ACHN (cell line): ENCODE measurements around the gene AKNA.

Experiments
- DNase-seq: peaks from one replicate; pipeline ENCODE4 v3.0.0-alpha.2; 2015
- in situ Hi-C: cut with HindIII; loops from 2 replicates; pipeline ENCODE4 v1.10.0; 2017; ENCODE audit warnings: low sequenced_read_pairs, low pct_ligation_motif_present, low pct_unique_long_range_greater_than_20kb

AKNA gene

GRCh38 chr9:114318416-114318815, 69.4 kb downstream of the AKNA start:
- in situ Hi-C loops, result no loop called here

GRCh38 chr9:114317665-114318357, 70.0 kb downstream of the AKNA start:
- in situ Hi-C loops, result no loop called here
- no peak for DNase-seq

More at GRCh38 chr9:114318416-114318815, 69.4 kb downstream of the AKNA start:
- DNase-seq, result no peak

- in situ Hi-C loops, result no loop called here
- DNase-seq, result no peak
Observed at GRCh38 chr9:114316605-114317230, 71.1 kb downstream of the AKNA start.

DNA sequence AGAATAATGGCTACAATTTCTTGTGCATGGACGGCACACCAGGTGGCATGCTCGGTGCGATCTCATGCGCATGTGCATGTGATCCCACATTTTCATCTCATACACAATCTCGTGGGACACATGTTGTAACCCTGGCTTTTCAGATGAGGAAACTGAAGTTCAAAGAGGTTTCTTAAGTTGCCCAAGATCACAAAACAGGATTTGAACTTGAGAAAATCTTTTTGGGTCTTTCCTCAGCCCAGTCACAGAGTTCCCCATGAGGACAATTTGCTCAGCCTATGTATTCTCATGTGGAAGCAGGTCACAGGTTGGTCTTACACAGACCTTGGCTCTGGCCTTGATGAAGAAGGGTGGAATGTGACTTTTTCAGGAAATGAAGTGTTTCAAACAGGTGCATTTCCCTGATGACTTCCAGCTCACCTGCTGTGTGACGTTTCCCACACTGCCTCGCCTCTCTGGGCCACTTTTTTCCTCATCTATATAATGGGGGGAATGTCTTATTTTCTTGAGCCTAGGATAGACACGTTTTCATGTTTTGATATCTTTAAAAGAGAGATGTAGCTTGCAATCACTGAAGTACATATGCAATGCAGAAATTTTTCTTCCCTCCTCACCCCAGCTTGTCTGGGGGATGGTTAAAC, 71.9 kb downstream of the AKNA start:
- no peak for DNase-seq
- in situ Hi-C loops, result no loop called here

DNA sequence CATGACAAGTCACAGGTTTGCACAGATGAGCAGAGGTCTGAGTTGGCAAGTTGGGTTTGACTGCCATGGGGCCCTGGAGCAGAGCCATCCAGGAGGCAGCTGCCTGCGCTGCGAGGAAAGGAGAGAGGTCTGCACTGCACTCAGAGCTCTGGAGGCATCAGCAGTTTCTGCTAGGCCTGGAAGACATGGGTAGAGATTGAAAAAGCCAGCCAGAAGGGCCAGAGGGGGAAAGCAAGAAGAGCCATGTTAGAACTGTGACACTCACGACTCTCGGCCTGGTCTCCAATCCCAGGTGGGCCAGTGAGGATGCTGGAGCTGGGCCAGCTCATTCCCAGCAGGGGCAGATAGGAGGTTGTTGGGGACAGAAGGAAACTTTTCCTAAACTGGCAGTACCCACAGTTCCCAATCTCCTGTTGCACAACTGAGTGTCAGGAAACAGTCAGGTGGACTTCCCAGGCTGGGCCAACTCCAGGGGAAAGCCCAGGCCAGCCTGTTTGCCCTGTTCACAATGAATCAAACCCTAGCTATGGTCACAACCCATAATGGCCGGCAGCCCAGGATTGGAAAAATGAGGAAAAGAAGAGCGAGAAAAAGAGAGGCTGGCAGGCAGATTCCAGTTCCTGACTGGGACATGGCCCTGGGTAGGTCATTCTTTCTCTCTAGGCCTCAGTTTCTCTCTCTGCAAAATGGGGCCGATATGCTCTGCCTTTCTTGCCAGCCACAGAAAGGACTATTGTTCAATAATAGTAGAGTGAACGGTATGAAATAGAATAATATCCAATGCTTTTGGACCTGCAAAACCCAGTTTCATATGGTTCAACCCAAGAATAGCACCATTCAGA, 72.7 kb downstream of the AKNA start:
- no peak for DNase-seq
- in situ Hi-C loops, result no loop called here

GRCh38 chr9:114314256-114314867, 73.4 kb downstream of the AKNA start:
- in situ Hi-C loops, result no loop called here
- DNase-seq, result no peak

- in situ Hi-C loops, result no loop called here
Observed at GRCh38 chr9:114313186-114313585, 74.6 kb downstream of the AKNA start.

GRCh38 chr9:114312513-114312875, 75.3 kb downstream of the AKNA start:
- DNase-seq, result no peak
- in situ Hi-C loops, result no loop called here

More at GRCh38 chr9:114313186-114313585, 74.6 kb downstream of the AKNA start:
- no peak for DNase-seq

DNA sequence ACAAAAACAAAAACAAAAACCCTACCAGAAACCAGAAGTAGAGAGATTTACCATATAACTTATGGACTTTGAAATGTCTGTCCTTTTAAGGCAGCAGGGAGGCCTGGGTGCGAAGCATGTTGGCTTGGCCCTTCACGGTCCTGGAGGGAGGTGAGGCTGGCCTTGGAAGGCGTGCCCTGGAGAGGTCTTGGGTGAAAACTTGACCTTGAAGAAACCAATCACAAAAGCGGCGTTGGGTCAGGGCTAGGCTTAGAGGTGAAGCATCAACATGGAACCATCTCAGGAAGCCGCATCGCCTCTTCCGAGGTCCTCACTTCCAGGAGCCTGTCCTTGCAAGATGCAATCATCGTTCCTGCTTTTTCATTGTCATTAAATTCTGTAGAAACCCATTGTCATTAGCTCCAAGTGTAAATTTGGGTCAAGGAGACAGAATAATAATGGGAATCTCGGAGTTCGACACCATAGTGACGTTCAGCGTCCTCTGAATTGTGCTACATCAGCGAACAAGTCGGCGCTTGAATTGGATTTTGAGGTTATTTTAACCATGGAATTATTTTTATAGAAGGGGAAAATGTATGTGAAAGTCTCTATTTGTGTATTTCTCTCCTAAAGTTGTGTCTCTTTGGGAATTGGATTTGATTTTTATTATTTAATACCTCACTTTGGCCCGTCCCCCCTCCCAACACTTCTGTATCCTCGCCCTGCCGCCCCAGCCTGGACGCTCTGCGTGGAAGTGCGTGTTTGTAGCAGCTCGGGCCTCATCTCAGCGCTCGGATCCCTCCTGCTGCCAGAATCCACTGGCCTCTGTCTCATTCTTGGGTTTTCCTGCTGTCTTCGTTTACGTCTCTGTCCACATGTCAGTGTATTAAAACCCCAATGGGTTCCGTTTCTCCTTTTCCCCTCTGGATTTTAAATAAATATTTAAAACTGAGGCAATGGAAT, 75.9 kb downstream of the AKNA start:
- in situ Hi-C loops, result no loop called here
- no peak for DNase-seq

- no peak for DNase-seq
- in situ Hi-C loops, result no loop called here
Observed at GRCh38 chr9:114310471-114311450, 77.0 kb downstream of the AKNA start.

- in situ Hi-C loops, result no loop called here
- DNase-seq, result no peak
Observed at GRCh38 chr9:114309096-114309495, 78.7 kb downstream of the AKNA start.

- in situ Hi-C loops, result no loop called here
- DNase-seq, result no peak
Observed at GRCh38 chr9:114308361-114308950, 79.3 kb downstream of the AKNA start.

DNA sequence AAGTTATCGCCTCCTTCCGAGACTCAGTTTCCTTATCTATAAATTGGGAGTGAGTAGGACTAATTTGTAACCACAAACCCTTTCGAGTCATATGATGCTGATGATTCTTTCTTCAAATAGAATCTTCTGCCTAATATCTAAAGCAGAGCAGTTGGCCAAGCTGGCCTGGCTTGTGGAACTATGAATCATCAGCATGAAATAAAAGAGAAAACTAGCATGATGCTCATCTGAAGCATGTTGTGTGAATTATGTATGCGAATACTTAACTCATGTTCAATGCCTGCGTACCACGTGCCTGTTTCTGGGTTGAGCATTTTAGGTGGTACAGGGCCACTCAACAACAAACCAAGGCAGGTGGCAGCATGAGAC, 79.9 kb downstream of the AKNA start:
- in situ Hi-C loops, result no loop called here
- DNase-seq, result no peak

DNA sequence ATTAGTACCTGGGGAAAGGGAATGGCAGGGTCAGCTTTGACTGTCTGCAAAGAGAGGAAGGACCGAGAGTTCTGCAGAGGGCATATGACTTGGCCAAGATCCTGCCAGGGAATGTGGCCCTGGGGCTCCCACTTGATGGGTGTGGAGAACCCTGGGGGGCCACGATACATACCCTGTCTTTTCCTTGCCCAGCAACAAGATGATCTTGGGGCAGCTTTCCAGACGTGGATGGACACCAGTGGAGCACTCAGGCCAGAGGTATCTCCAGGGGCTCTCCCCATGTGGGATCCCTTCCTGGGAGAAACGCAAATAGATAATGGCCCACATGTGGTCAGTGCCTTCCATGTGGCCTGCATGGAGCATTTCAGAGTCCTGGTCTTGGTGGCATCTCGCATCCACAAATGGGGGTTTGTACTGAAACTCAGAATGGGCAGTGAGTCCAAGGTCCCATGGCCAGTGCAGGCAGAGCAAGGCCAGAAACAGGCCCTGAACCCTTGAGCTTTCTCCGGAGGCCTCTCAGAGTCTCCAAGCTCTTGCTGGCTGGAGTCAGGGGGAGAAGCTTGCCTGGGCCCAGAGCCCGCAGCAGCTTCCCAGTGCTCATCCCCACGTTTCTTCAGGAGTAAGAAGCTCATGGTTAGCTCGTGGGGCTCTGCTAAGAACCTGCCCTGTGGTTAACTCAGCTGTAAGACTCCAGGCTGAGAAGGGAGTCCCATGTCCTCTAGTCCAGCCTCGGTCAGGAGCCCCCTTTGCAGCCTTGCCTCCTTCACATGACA, 83.2 kb downstream of the AKNA start:
- in situ Hi-C loops, result no loop called here
- no peak for DNase-seq

DNA sequence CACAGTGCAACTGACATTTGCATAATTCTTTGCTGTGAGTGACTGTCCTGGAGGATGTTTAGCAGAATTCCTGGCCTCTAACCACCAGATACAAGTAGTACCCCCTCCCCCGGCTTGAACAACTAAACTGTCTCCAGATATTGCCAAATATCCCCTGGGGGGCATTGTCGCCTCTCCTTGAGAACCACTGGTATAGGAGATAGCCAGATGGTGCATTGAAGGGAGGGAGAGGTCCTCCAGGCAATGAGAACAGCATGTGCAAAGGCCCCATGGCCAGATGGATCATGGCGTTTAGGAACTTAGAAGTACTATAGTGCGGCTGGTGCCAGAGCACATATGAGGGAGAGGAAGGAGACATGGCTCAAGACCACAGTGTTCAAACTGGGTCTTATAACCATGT, 83.8 kb downstream of the AKNA start:
- no peak for DNase-seq
- in situ Hi-C loops, result no loop called here

GRCh38 chr9:114303571-114303970, 84.2 kb downstream of the AKNA start:
- no peak for DNase-seq
- in situ Hi-C loops, result no loop called here
